ENCODE data around the gene TELO2. TPM values are rescaled to one million over a fixed set of nuclear protein-coding genes. Genes with fewer than 3 reads are reported as not detected.

The TELO2 gene
- polyA plus RNA-seq, 12 donors: 14.7 to 53.4 (median 22.8) TPM; not detected in 1

DNA sequence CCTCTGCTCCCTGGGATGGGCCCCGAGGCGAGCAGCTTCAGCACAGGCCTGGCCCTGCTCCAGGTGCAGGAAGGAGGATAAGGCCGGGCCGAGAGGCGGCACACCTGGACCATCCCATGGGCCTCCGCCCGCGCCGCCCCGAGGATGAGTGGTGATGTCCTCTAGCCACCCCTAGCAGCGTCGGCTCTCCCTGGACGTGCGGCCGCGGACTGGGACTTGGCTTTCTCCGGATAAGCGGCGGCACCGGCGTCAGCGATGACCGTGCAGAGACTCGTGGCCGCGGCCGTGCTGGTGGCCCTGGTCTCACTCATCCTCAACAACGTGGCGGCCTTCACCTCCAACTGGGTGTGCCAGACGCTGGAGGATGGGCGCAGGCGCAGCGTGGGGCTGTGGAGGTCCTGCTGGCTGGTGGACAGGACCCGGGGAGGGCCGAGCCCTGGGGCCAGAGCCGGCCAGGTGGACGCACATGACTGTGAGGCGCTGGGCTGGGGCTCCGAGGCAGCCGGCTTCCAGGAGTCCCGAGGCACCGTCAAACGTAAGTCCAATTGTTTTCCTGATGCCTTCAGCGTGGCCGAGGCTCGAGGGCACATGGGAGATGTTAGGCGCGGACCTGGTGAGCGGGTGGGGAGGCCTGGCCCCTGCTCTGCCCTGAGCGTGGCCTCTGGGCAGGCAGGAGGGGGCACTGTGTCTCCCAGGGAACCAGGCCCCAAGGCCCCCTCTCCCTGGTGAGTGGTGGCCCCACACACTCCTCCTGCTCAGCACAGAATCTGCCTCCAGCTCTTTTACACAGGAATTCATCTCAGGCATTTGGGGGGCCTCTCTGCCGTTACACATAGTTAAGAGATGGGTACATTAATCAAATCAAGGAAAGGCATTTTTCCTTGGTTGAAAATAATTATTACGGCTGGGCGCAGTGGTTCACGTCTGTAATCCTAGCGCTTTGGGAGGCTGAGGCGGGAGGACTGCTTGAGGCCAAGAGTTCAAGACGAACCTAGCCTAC, 41.2 kb downstream of the TELO2 start:
- DNase-seq: no peak

GRCh38 chr16:1535391-1536291, 42.5 kb downstream of the TELO2 start:
- DNase-seq: no peak

DNA sequence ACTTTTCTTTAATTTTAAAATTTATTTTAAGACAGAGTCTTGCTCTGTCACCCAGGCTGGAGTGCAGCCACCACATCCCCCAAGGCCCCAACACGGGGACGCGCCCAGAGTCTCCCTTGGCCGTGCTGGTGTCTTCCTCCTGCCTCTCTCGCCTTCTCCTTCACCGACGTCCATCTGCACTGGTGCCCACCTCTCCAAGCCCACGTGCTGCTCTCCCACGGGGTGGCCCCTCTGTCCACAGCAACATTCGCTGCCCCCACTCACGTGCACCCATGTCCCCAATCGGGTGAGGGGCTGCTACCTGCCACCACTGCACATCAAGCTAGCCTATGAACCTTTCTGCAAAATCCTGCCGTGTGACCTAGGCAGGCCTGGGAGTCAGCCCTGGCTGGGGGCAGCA, 43.4 kb downstream of the TELO2 start:
- DNase-seq: no peak

DNA sequence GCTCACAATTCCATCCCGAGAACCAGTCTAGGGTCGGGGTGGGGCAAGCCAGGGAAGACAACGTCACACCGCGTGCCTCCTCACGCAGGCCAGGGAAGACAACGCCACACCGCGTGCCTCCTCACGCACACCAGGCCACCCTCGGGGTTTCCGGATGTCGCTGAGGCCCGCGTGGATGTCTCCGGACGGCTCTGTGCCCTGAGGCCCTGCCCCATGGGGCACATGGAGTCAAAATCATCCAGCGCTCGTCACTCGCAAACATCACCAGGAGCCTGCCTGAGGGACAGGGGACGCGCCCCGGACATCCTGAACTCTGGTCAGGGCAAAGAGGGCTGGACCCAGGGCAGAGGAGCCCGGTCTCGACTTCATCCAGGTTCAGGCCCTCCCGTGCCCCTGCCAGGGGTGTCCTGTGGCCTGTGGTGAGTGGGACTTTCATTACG, 44.0 kb downstream of the TELO2 start:
- DNase-seq: no peak

GRCh38 chr16:1537763-1538289, 44.7 kb downstream of the TELO2 start:
- DNase-seq: no peak

DNA sequence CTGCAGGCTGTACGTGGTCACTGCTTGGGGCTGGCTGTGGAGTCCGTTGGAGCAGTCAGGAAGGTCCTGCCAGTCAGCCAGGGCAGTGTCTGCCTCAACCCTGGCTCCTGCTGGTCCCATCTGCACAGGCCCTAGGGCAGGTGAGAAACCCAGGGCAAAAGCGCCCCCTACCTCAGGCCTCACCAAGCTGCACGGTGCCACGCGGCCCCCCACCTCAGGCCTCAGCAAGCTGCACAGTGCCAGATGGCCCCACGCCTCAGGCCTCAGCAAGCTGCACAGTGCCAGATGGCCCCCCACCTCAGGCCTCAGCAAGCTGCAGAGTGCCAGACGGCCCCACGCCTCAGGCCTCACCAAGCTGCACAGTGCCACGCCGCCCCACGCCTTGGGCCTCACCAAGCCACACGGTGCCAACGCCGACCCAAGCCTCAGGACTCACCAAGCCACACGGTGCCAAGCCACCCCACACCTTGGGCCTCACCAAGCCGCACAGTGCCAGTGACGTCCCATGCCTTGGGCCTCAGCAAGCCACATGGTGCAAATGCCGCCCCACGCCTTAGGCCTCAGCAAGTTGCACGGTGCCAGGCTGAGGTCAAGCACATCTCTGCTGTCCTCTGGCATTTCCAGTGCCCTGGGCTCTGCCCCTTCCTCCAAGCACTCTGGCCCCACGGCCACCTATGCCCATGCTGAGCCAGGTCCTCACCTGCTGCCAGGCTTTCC, 45.8 kb downstream of the TELO2 start:
- DNase-seq: no peak

DNA sequence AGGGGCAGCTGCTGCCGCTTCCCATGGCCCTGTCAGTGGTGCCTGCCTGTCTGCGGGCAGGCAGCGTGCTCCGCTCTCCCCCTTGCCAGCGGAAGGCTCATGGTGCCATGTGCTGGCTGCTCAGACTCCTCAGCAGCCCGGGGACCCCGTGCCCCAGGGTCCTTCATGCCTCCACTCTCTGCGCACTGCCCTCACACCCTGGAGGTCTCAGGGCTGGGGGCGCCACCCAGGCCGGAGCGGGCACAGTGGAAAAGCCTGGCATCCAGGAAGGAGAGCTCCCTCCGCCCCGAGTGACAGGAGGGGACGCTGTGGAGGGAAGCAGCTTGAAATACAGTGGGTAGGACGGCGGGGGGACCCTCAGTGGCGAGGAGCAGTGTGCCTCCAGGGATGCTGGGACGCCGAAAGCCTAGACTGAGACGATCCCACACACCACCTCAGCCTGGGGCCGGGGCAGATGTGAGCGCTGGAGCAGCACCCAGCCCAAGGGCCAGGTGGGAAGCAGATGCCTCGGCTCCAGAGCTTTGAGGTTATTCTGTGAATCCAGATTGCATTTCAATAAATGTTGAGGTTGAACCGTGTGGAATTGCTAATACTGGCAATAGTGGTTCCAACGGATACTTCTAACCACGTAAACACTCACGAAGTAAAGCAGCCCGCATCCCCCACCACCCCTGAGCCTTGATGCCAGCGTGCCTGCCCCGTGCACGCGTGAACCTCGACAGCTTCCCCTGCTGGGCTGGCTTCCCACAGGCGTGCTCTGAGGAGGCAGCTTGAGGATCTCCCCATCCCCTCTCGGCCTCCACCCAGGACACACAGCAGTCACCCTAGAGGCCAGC, 46.8 kb downstream of the TELO2 start:
- DNase-seq: no peak

DNA sequence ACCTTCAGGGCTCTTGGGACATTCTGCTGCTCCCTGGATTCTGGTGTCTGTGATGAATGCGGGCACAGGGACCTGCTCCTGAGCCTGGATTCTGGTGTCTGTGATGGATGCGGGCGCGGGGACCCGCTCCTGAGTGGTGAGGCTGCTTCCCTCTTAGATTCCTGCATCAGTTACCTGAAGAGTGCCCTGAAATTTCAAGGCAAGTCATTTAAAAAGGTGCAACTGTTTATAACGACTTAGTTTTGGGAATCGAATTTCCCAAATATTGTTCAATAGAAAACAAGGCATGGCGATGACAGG, 47.3 kb downstream of the TELO2 start:
- no peak for DNase-seq

DNA sequence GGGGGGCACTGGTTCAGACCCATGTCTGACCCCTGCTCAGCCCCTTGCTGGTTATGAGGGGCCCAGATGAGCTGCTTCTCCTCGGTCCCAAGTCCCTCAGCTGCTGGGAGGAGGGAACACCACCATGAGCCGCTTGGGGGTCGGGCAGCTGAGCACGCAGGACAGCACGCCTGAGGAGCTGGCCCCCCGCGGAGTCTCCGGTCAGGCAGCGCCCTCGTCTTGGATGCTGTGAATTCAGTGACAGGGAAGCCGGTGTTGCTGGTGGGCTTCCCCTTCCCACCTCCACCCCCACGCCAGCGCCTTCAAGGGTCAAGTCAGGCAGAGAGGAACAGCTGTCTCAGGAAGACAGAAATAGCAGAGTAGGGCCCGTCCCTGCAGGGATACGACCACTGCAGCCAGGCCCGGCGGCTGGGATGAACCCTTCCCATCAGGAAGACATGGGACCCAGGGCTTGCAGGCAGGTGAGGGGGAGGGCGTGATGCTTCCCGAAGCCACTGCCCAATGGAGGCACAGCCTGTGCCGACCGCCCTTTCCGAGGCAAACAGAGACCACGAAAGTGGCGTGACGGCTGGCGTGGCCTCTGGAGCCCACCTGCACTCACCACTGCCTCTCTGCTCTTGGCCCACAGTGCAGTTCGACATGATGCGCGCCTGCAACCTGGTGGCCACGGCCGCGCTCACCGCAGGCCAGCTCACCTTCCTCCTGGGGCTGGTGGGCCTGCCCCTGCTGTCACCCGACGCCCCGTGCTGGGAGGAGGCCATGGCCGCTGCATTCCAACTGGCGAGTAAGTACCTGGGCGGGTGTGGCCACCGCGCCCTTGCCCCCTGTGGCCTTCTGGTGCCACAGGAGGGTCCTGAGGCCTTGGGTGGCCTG, 48.4 kb downstream of the TELO2 start:
- DNase-seq: no peak

- DNase-seq: no peak
Measured at GRCh38 chr16:1542166-1542500, 49.0 kb downstream of the TELO2 start.

DNA sequence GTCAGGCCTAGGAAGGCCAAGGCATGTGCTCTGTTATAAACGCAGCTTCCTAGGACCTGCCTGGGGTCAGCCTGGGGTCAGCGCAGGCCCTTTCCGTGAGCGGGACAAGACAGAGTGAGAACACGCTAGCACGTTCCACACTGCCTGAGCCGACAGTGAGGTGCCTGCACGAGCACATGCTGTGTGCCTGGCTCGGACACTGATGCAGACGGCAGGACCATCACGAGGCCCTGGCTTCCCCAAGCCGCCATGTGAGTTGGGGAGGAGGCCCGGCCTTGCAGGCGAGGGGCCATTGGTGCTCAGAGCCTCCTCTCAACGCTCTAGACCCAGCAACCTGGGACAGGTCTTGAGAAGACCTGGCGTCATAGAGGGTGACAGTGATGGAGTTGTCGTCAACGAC, 49.4 kb downstream of the TELO2 start:
- no peak for DNase-seq

DNA sequence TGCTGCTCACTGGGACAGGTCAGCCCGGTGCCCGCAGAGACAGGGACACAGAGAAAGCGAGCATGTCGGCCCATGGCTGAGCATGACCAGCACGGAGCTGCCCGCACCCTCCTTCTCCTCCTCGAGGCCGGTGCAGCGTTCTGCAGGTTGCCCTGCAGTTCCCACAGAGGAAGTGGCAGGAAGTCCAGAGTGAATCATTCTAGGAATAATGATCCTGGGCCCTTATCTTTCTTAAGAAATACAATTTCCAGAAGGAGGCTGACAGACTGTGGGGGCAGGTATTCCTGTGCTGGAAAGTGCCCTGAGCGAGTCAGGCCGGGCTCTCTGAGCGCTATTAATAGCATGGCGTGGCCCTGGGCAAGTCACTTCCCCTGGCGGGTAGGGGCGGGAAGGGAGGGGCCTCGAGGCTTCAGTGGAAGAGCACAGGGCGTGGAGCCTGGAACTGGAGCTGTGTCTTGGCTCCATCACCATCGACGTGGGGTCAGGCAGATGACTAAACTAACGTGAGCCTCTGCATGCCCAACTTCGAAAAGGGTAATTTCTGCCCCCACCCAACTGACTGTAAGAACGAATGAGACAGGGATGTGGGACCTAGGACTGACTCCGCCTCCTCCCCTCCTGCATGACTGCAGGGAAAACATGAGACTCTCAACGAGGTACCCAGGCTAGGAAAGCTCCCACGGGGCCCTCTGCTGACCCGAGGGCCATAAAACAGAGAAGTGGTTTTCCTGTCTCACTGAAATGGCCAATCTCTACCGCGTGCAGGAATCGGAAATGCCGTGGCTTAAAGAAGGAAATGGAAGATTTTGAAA, 50.1 kb downstream of the TELO2 start:
- DNase-seq: no peak

DNA sequence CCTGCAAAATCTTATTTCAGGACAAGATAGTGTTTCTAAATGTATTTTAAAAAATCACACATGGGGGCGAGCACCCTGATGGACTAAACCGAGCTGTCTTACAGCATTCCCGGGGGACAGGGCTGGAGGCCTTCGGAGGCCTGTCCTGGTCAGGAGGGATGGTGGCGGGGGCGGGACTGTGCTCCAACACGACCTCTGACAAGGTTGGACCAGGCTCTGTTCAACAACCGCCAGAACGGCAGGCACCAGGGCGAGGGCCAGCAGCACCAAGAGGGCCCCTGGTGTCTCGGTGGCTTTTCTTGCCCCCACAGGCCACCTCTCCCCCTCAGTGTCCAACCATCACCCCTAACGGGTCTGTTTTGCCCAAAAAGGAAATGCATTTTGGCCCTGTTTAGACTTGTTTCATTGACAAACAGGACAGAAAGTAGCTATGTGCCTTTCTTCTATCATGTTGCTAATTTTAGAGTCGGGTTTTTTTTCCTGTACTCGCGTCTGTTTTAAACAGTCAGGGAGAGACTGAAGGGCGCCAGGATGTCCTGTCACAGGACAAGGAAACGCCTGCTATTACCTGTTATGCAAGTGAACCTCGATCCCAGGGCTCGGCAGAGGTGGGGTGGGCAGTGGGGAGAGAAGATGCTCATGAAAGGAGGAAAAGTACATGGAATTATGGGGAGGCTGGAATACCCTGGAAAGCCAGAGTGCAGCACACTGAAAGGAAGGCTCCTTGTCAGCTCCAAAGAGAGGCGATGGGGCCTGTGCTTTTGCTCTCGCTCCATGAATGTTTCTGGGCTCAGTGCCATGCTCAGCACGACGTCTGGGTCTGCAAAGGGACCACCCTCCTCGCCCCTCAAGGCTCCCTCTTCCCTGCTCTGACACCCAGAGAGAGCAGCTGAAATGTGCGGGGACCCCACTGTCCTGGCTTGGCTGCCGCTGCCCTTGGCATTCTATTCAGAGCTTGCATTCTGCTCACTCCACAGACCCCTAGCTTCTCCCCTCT, 52.2 kb downstream of the TELO2 start:
- DNase-seq: no peak

GRCh38 chr16:1546430-1546829, 53.3 kb downstream of the TELO2 start:
- no peak for DNase-seq

DNA sequence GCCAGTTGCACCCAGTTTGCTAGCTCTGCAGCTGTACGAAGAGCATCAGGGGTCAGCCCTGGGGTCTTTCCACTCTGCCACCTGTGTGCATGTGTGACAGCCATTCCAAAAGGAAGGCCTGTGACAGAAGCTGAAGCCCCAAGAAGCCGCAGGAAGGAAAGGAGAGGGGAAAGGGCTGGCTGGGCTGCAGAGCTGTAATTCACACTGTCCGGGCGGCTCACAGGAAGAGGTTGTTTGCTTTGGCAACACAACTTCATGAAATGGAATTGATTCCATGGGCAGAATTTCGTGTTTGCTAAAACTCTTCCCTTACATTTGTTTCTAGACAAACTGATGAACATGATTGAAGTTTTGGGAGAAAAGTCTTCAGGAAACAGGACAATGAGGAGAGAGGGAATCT, 55.1 kb downstream of the TELO2 start:
- DNase-seq: no peak

DNA sequence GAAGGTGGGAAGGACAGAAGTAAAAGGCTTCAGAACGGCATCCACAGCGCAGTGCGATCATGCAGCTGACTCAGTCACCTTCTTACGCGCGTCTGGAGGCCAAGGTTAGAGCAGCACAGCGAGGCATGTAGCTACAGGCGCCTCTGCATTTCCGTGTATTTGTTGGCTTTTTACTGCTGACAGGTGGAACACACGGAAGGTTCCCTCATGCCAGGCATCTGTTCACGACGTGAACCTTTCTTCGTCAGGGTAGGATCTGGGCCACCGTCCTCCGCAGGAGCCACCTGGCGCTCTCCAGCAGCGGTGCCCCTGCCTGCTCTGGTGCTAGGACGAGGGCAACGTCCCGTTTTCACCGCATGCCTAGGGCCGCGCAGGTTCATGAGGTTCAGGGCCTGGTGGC, 55.6 kb downstream of the TELO2 start:
- no peak for DNase-seq

GRCh38 chr16:1550069-1550468, 56.9 kb downstream of the TELO2 start:
- no peak for DNase-seq

DNA sequence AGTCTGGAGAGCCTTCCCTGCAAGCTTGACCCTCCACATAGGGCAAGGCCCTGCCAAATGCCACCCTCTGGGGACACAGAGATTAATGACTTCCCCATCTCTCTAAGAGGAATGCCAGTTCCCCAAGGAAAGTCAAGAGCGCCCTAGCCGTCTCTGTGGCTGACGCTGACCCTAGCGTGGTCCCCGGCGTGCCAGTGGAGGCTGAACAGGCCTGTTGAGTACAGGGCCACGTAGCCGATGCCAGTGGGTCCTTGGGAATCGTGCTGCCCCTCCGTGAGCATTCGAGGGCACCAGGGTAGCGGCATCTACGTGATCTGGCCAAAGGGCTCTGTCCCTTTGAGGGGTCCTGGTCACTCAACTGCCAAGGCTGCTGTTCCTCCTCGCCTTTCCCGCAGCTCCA, 57.5 kb downstream of the TELO2 start:
- DNase-seq: no peak
